Right lobe of liver (tissue), 6 donors: ENCODE data around the gene SLC2A10. TPM values are rescaled to one million over a fixed set of nuclear protein-coding genes. Genes with fewer than 3 reads are reported as not detected.

Experiments
- ATAC-seq, 4 donors: fragments of 200-7000 bp; cut with Tn5 transposase; one replicate each; pipeline ENCODE4 v1.9.1; 2020; ENCODE audit warnings: mild to moderate bottlenecking in 4 of 4, moderate library complexity in 4 of 4
- DNase-seq, 3 donors: peaks; one replicate each; pipeline ENCODE4 v3.0.0-alpha.2; 2020
- H3K27ac ChIP-seq, 3 donors: fragments of 200-600 bp; one replicate each; pipeline ENCODE4 v1.8.0; 2022
- H3K27me3 ChIP-seq, 2 donors: fragments of 200-600 bp; one replicate each; pipeline ENCODE4 v1.8.0; 2022
- H3K36me3 ChIP-seq, 4 donors: fragments of 200-600 bp; sonication (generic) in 1 of 4; one replicate each; pipeline versions ENCODE4 v1.5.1 to v1.8.0; 2017 to 2022; ENCODE audit warnings: control low read depth in 1 of 4
- H3K4me1 ChIP-seq, 4 donors: fragments of 200-600 bp; sonication (generic) in 1 of 4; one replicate each; pipeline versions ENCODE4 v1.5.1 to v1.8.0; 2017 to 2022; ENCODE audit warnings: control low read depth in 1 of 4
- H3K4me3 ChIP-seq, 3 donors: fragments of 200-600 bp; one replicate each; pipeline ENCODE4 v1.8.0; 2022
- H3K9me3 ChIP-seq, 4 donors: fragments of 200-600 bp; sonication (generic) in 1 of 4; one replicate each; pipeline versions ENCODE4 v1.5.1 to v1.8.0; 2017 to 2022; ENCODE audit warnings: control low read depth in 1 of 4
- POLR2A ChIP-seq: fragments of 450-650 bp; IDR thresholded peaks from one replicate; pipeline ENCODE4 v1.6.1; 2017; ENCODE audit warnings: antibody characterized with exemption, mild to moderate bottlenecking
- WGBS: methylation state at CpG from one replicate; pipeline ENCODE4 v1.1.6; 2018; ENCODE audit warnings: low coverage, low lambda C conversion rate; ENCODE audit not compliant: insufficient coverage; ENCODE audit errors: missing lambda C conversion rate; 5-methylcytosine and 5-hydroxymethylcytosine counted together
- intact Hi-C, 2 donors: fragments of 100-400 bp; cut with DNase I; formaldehyde crosslinking; loops; one replicate each; pipeline versions ENCODE4 v1.11.2 to v1.14.1; 2022
- total RNA-seq, 6 experiments: library from RNA; depleted of rRNA in 2 of 6; stranded (reverse); fragments of >200 nt in 2 of 6; fragmentation: NEBNext Ultra II Directional in 3 of 6; extraction: Animal tissue kit (Norgen Biotek cat#: 25700) in 3 of 6; gene quantifications; one replicate each; pipeline versions ENCODE4 v1.1.0 to v1.2.4, GENCODE V29; 2016 to 2023
- TF ChIP-seq, protein P1 (sequence below), 4 donors: fragments of 200-600 bp in 3 of 4; fragments of 450-650 bp in 1 of 4; IDR thresholded peaks; one replicate each; pipeline versions ENCODE4 v1.5.1 to v1.8.0; 2016 to 2022; ENCODE audit warnings: antibody characterized with exemption in 4 of 4, mild to moderate bottlenecking in 2 of 4
- donor health status: DM: no; HTN: yes; CAD: no.
- donor health status: DM: no; HTN: no; CAD: no.
- donor health status: DM: no; HTN: no; CAD: no.
- donor health status: DM: no; HTN: yes; CAD: no.
- donor health status: DM: no; HTN: yes; CAD: no.

Gene SLC2A10
- total RNA-seq, 6 experiments from 2014 or later, result 35.4 to 47.3 (median 42.7) TPM

DNA sequence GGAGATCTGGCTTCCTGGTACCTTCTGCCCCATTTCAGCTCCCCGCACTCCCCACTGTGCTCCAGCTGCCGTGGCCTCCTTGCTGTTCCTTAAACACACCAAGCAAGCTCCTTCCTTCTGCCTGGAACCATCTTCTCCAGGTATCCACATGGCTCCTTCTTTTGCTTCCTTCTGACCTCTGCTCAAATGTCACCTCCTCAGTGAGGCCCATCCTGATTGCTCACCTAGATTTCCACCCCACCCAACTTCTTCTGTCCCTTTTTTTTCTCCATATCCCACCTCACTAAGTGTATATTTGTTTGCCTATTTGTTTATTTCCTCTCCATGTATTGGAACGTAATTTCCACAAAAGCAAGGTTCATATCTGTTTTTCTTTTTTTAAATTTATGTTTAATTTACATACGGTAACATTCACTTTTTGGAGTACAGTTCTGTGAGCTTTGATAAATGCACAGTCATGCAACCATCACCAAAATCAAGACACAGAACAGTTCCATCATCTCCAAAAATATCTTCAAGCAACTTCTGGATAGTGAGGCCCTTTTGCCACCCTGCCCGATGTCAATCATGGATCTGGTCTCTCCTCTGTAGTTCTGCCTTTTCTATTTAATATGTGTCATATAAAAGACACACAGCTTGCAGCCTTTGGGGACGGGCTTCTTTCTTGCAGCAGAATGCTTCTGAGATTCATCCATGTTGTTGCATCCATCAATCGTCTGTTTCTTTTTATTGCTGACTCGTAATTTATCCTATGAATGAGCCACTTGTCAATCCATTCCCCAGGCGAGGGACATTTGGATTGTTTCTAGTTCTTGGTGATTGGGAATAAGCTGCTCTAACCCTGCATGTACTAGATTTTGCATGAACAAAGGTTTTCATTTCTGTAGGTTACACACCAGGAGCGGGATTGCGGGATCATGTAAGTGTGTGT lies 46.3 kb downstream of the SLC2A10 start:
- intact Hi-C loops, result loop anchor here in 1 of 2 donors (5.0 kb wide), 1 partner anchor 397 kb away; no protein-coding TSS in a partner anchor
- Histone ChIP-seq H3K27me3 (no peaks in the 10 kb centered on the region), H3K36me3 (no peaks in the 10 kb centered on the region), H3K4me1 (no peaks in the 10 kb centered on the region), H3K27ac (no peak overlapping the region), H3K9me3 (no peaks in the 10 kb centered on the region), H3K4me3 (no peak overlapping the region)
- ATAC-seq (no peak), DNase-seq (no peak)
- WGBS, result 76% methylated on average over 10 of the region's 11 CpGs
- no peak for TF ChIP-seq POLR2A
- TF ChIP-seq, protein P1, sequence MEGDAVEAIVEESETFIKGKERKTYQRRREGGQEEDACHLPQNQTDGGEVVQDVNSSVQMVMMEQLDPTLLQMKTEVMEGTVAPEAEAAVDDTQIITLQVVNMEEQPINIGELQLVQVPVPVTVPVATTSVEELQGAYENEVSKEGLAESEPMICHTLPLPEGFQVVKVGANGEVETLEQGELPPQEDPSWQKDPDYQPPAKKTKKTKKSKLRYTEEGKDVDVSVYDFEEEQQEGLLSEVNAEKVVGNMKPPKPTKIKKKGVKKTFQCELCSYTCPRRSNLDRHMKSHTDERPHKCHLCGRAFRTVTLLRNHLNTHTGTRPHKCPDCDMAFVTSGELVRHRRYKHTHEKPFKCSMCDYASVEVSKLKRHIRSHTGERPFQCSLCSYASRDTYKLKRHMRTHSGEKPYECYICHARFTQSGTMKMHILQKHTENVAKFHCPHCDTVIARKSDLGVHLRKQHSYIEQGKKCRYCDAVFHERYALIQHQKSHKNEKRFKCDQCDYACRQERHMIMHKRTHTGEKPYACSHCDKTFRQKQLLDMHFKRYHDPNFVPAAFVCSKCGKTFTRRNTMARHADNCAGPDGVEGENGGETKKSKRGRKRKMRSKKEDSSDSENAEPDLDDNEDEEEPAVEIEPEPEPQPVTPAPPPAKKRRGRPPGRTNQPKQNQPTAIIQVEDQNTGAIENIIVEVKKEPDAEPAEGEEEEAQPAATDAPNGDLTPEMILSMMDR (IDR thresholded peaks at IDR 0.05), result no peak

DNA sequence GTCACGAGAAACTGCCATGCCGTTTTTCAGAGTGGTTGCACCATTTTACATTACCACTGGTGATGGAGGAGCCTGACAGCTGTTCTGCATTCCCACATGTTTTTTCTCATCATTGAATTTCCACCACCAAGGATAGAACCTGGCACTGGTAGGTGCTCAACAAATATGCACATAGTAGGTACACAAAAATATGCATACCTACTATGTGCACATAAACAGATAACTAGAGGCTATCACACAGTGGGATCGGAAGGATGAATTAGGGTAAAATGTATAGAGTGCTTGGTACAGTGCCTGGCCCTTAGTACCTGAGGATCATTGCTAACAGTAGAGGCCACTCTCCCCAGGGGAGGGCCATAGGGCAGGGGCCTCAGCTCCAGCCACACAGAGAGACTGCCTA lies 47.0 kb downstream of the SLC2A10 start:
- Histone ChIP-seq H3K27me3 (no peaks in the 10 kb centered on the region), H3K4me1 (no peaks in the 10 kb centered on the region), H3K27ac (no peak overlapping the region), H3K9me3 (no peaks in the 10 kb centered on the region), H3K36me3 (no peaks in the 10 kb centered on the region), H3K4me3 (no peak overlapping the region)
- DNase-seq, result no peak
- intact Hi-C loops, result loop anchor here in 1 of 2 donors (5.0 kb wide), 1 partner anchor 396 kb away; no protein-coding TSS in a partner anchor
- TF ChIP-seq, protein P1 (IDR thresholded peaks at IDR 0.05), result no peak
- TF ChIP-seq POLR2A, result no peak
- no peak for ATAC-seq
- 91% methylated on average over 3 of the region's 3 CpGs for WGBS

DNA sequence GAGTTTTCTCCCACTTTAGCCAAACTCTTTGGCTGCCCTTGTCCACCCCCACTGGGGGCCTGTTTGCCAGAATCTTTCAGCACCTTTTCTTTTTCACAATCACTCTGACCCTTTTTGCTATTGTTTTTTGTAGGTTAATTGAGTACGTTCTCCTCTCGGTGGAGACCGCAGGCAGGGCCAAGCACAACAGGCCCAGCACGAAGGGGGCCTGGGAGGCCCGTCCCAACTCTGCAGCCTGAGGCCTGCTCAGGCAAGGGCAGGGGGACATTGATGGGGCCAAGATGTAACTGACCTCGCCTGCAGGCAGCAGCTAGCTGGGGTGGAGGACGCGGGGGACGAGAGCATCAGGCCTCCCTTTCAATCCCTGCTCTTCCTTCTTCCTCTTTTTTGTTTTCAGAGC lies 47.7 kb downstream of the SLC2A10 start:
- 57% methylated on average over 7 of the region's 9 CpGs for WGBS
- Histone ChIP-seq H3K4me3 (no peak overlapping the region), H3K4me1 (no peaks in the 10 kb centered on the region), H3K27ac (no peak overlapping the region), H3K36me3 (no peaks in the 10 kb centered on the region), H3K9me3 (no peaks in the 10 kb centered on the region), H3K27me3 (no peaks in the 10 kb centered on the region)
- TF ChIP-seq POLR2A, result no peak
- TF ChIP-seq, protein P1 (IDR thresholded peaks at IDR 0.05), result no peak
- no peak for ATAC-seq
- DNase-seq, result no peak
- intact Hi-C loops, result loop anchor here in 1 of 2 donors (5.0 kb wide), 1 partner anchor 395 kb away; no protein-coding TSS in a partner anchor

DNA sequence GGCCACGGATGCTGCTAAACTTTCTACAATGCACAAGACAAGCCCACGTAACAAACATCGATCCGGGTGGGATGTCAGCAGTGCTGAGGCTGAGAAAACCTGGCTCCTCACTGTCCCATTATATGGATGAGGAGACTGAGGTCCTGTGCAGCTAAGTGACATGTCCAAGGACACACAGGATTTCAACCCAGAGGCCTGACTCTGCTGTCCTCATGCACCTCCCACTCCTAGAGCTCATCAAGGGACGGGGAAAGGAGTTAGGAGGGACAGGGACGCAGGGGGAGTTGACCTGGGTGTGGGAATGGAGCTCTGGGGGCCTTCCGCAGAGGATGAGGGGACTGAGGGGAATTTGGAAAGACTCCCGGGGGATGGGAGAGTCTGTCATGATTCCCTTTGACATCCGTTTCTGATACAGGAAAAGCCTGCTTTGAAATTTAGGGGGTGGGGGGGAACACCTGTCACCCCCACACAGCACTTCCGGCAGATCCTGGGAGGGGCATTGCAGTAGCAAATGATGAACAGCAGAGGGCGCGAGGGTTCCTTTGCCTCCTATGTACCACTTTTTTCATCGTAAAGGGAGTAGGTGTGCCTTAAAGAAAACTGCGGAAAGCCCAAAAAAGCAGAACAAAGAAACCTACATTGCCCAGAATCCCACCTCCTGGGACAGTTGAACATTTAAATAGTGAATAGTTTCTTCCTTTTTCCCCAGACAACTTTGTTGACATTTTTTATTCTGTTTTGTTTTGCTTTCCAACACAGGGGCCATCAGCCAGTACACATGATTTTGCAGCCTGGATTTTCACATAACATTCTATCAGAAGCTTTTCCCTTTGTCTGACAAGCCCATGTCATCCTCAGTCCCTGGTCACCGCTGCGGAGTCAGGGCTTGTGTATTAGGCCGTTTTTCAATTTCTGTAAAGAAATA lies 48.6 kb downstream of the SLC2A10 start:
- intact Hi-C loops, result loop anchor here in 1 of 2 donors (5.0 kb wide), 1 partner anchor 394 kb away; no protein-coding TSS in a partner anchor
- no peaks in the 10 kb centered on the region for H3K4me1 ChIP-seq
- DNase-seq (peak in 2 of 3 donors; percentile 39 to 60), ATAC-seq (peak; percentile 73 to 80 (median 74))
- no peak for TF ChIP-seq POLR2A
- TF ChIP-seq, protein P1 (IDR thresholded peaks at IDR 0.05), result peak; percentile 73 to 95 (median 94)
- H3K4me3 ChIP-seq, result no peak overlapping the region
- no peaks in the 10 kb centered on the region for H3K27me3 ChIP-seq
- H3K27ac ChIP-seq, result no peak overlapping the region
- H3K9me3 ChIP-seq, result no peaks in the 10 kb centered on the region
- WGBS, result 30% methylated on average over 17 of the region's 17 CpGs
- no peaks in the 10 kb centered on the region for H3K36me3 ChIP-seq
